GM18526 (cell line): Measurements from ENCODE around the gene LRRC75A.

Source experiments
- POLR2A ChIP-seq: IDR thresholded peaks from 3 replicates; pipeline ENCODE4 v1.6.1; 2011; ENCODE audit not compliant: insufficient read length; ENCODE audit errors: extremely low read depth

The LRRC75A gene

DNA sequence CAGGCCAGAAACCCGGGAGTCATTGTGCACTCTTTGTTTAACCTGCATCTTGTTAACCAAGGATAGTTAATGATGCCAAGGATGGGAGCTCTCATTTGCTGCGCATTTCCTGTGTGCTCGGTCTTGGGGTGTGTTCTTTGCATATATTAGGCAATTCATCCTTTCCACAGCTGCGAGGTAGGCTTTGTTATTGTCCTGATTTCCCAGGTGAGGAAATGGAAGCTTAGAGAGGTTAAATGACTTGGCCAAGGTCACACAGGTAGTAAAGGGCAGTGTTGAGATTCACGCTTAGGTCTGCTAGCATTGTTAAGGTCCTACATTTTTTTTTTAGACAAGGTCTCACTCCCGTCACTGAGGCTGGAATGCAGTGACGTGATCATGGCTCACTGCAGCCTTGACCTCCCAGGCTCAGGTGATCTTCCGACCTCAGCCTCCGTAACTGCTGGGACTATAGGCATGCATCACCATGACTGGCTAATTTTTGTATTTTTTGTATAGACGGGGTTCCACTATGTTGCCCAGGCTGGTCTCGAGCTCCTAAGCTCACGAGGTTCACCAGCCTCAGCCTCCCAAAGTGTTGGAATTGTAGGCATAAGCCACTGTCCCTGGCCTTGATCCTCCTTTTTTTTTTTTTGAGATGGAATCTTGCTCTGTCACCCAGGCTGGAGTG lies 5.0 kb upstream of the LRRC75A start:
- TF ChIP-seq POLR2A, result no peak

DNA sequence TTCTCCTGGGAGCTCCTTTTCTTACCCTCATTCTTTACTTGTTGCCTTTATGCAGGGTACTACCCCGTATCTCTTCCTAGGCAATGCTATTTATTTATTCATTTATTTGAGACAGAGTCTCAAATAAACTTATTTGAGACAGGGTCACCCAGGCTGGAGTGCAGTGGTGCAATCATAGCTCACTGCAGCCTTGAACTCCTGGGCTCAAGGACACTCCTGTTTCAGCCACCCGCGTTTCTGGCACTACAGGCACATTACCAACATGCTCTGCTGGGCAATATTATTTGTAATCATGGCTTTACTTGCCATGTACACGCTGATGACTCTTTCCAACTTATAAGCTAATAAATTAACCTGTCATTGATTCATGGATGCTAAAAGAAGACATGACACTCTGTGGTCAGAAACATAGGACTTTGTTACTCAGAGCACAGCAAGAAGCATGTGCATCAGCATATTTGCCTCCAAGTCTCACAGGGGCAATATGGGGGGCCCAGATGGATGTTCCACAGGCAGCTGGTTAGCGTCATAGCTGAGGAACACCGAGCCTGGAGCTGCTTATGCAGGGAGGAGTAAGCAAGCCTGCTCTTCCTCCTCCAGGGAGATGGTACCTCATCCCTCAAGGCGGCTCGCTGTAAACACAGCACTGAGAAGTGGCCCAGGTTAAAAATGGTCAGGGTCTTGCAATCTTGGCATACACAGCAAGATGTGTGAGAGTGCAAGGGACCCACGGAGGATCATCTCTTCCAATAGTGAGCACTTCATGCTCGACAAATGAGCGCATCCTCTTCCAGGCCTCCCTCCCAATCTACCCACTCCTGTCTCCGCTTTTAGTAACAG lies 4.2 kb upstream of the LRRC75A start:
- TF ChIP-seq POLR2A, result no peak

DNA sequence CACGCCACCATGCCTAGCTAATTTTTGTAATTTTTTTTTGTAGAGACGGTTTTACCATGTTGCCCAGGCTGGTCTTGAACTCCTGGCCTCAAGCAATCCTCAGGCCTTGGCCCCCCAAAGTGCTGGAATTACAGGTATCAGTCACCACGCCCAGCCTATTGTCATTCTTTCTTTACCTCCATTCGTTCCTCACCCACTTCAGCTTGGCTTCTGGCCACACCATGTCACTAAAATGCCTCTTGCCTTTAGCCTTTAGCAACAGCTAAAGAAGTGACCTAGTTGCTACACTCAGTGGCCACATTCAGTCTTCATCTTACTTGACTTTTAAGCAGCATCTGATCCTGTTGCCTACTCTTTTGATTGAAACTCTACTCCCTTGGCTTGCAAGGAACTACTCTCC lies 3.6 kb upstream of the LRRC75A start:
- TF ChIP-seq POLR2A, result no peak

DNA sequence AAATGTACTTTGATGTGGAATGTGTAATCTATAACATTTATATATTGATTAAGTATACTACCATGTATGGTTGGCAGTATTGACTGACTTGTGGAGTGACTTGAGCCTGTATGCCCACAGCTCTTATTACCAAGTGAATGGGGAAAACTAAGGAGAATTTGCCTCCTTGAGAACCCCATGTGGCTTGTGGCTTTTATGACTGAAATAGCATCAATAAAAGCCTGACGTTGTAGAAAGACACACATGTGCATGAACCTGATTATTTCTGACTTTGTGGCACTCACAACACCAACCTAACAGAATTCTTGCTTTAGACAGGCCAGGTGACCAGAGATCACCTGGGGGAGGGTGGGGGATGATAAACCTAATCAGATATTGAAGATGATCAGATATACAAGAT lies 2.1 kb upstream of the LRRC75A start:
- no peak for TF ChIP-seq POLR2A

DNA sequence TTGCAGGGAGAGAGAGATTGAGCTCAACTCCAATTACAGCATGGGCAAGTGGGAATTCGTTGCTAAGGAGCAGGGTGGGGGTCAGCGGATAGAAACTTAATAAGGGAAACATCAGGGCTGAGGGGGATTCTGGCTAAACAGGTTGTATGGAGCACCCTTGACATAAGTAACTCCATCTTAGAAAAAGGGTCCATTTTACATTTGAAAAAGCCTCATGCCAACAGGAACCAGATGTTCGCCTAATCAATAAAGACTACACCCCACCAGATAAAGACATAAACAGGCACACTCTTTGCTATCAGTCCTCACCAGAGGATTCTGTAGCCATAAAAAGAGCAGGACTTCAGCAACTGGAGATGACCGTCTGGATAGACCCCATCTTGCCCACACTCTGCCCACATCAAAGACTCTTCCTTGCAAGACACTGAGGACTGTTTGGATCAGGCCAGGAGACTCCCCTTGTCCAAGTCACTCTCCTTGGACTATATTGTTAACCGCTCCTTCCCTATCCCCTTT lies 1.6 kb upstream of the LRRC75A start:
- TF ChIP-seq POLR2A, result no peak

DNA sequence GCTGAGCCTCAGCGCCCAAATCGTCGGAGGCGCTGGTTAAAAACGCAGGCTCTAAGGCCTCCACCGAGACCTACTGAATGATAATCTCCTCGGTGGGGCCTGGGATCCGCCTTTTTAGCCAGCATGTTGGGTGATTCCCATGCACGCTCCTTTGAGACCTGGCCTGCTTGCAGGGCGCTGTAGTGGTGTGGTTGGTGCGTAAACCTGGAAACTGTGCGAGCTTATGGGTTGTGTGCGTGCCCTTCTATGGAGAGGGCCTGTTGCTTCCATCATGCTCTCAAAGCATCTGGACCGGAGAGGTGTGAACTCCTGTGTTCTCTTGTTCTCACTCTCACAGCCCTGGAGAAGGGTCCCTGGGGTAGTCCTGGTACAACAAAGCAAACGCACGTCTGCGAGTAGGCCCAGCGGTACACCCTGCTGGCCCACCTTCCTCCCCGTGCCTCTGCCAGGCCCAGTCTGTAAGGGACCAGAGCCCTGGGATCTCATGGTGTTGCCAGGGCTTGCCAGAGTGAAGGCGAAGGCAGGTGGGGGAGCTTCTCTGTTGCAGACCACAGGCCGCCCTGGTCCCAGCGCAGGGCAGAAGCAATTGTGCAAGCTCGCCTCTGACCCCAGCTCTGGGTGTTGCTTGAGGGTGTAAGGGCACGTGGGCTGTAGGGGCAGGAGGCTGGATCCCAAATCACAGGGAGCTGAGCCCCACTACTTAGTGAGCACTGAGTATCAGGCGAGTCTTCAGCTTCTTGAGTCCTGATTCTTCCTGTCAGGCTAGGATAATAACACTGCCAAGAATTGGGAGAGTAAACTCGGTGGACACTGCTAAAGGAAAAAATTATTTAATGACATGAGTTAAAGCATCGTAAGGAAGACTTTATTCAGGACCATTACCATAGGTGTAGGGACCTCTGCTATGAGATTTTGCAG lies 879 bp upstream of the LRRC75A start:
- TF ChIP-seq POLR2A, result no peak

DNA sequence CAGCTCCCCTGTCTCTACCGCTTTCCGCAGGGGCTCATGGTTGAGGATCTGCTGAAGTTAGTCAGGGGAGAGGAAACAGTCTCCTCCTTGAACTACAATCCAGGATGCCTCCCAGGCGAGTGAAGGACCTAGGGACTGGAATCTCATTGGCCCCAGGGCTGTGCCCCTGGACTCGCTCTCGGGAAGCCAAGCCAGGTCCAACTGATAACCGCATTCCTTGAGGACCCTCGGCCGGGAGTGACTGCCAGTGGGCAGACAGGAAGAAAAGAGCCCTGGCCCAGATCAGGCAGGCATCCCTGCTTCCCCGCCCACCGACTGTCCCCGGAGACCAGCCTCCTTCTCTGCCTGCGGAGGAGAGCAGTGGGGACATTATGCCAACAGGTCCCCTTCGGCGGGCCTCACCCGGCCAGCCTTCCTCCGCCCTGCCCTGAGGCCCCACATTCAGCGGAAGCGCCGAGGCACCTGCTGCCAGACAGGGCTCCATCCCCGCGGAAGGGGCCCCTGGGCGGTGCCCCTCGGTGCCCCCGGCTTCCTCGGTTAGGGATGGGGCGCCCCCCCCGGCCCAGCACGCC lies 776 bp downstream of the LRRC75A start:
- no peak for TF ChIP-seq POLR2A

DNA sequence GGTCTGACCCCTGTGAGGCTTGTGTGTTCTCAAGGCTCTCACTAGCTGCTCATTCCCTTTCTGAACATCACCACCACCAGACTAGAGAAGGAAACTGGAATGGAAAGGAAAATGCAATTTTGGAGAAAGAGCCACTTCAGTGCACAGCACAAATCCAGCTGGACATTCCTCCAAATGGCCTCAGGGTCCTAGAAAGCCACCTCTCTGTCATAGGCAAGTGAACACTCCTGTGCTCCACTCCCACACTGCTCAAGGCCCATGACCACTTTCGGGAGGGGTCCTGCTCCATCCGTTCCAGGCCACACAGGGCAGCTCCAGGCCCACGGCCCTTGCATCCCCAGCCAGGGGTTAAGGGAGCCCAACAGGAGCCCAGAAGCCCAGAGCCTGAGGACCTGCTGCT lies 2.6 kb downstream of the LRRC75A start:
- no peak for TF ChIP-seq POLR2A

DNA sequence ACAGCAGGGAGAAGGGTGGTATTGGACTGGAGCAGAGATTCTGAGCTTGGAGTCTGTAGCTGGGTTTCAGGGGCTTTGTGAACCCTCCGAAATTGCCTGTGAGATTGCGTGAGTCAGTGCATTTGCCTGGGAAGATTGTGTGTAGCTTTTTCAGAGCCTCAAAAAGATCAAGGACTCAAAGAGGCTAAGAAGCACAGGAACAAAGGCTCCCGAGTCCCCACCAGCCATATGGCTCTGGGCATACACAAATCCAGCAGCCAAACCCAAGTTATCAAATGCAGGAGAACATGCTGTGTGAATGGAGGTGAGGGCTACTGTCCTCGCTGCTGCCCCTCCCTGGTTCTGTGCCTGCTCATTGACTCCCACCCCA lies 3.0 kb downstream of the LRRC75A start:
- TF ChIP-seq POLR2A, result no peak

DNA sequence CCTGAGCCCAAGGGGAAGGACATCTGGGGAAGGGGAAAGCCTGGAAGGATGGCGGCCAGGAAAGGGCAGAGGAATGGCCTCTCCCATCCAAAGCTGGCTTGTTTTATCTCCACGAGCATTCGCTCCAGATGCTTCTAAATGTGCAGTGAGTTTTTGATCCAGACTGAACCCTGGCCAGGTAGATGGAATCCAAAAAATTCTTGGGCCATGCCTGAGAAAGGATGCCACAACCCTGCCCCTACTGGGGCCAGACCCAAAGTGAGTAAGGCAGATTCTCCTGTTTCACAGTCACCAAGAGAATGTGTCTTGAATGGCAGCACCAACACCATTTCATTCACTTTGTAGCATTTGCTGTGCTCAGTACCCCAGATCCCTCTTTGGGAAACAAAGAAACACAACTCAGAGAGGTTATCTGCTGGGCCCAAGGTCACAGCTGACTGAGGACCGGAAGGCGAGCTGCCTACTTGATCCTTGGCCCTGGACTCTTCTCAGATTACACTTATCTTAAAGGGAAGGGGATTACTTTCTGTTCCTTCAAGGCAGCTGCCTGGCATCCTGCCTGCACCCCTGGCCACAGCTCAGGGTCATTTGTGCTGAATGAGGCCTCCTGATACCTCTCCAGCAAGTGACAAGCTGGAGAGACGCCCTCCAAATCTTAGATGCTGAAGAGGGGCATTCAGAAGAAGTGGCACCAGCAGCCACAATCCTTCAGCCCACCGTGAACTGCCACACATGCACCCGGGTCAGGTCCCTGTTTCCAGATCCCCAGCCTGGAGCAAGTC lies 3.6 kb downstream of the LRRC75A start:
- no peak for TF ChIP-seq POLR2A

DNA sequence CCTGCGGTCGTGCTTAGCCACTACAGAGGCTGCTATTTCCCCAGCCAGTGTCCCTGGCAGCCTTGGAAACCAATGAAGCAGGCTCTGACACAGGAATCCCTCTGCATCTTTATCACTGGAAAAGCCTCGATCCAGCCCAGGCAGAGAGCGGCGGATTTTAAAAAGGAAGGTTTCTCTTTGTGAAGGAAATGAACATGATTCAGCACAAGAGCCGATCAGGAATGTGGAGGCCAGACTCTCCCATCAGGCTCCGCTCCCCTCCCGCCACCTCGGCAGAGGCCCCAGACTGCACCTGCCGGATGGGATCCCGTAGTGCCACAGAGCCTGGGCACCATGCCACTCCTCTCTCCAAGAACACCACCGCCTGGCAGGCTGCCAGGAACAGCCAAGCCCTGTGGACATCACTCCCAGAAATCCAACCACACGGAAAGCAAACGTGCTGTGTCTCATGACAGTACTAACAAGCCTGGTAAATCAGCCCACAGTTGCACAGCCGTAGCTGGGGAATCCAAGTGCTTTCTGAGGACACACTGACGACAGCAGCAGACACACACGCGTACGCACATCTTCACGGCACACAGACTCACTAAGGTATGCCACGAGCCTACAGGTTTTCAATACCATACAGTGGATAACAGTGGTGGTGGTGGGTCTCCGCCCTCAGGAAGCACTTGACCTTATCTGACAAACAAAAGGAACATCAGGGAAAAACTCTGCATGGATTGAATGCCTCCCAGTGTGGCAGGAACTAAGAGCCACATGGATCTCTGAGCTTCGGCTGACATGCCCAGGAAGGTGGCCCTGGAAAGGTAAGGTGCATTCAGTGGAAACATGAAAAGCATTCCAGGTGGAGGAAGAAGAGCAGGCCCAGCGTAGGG lies 5.4 kb downstream of the LRRC75A start:
- no peak for TF ChIP-seq POLR2A

DNA sequence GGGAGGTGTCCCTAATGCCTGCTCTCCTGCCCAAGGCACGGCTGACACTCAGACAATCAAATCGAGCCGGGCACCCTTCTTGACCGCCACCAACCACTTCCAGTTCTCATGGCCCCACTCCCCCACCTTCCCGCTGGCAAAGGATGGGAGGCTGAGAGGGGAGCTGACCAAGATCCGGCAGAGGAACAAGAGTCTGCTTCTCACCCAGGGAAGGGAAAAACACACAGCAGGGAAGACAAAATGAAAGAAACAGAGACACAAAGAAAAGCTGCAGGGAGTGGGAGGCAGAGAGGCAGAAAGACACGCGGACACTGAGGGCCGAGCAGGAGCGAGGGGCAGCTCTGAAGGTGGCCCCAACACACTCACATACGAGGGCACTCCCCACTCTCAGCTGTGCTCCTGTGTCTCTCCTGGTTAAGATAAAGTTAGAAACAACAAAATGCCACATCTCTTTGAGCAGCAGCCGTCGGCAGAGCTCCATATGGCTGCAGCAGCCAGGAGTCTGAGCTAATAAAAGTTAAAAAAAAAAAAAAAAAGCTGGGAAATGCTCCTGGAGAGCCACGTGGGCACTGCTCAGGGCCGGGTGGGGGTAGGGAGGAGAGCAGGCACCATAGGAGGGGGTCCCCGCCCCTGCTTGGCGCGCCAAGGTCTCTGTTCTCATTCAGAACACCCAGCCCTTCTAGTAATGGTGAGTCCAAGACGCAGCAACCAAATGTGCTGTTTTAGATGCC lies 7.4 kb downstream of the LRRC75A start:
- no peak for TF ChIP-seq POLR2A
